MCF 10A (cell line): ENCODE measurements around the gene TIAL1. TPM values are rescaled to one million over a fixed set of nuclear protein-coding genes. Genes with fewer than 3 reads are reported as not detected.

Source experiments
- BruUV-seq: library from RNA; stranded (reverse); fragments of 400-500 nt; replicated peaks from 2 replicates; lab custom pipeline; 2021; lab: Mats Ljungman, UMichigan
- CTCF ChIA-PET: fragments of 300-600 bp; sonication (Branson Sonifier 250); formaldehyde crosslinking; extraction: SDS; loops from one replicate; lab custom pipeline; 2021; ENCODE audit warnings: antibody characterized with exemption, inconsistent platforms; lab: Yijun Ruan, JAX
- POLR2A ChIA-PET: fragments of 300-600, 350-650 bp; sonication (Branson Sonifier 250); formaldehyde crosslinking; extraction: SDS; loops from one replicate; lab custom pipeline; 2020; ENCODE audit warnings: antibody characterized with exemption, inconsistent platforms; lab: Yijun Ruan, JAX
- DNase-seq: peaks from one replicate; pipeline ENCODE4 v3.0.0-alpha.2; 2018; ENCODE audit not compliant: unreplicated experiment
- H3K27ac Mint-ChIP-seq: one replicate; pipeline ENCODE4 v1.8.0; 2022; ENCODE audit warnings: mild to moderate bottlenecking, low read depth, mixed read lengths; ENCODE audit not compliant: unreplicated experiment
- H3K27me3 Mint-ChIP-seq: one replicate; pipeline ENCODE4 v1.8.0; 2022; ENCODE audit warnings: mixed read lengths; ENCODE audit not compliant: insufficient read depth, unreplicated experiment
- H3K36me3 Mint-ChIP-seq: one replicate; pipeline ENCODE4 v1.8.0; 2022; ENCODE audit warnings: mild to moderate bottlenecking, moderate library complexity, mixed read lengths; ENCODE audit not compliant: insufficient read depth, unreplicated experiment
- H3K4me1 Mint-ChIP-seq: one replicate; pipeline ENCODE4 v1.8.0; 2022; ENCODE audit warnings: mixed read lengths; ENCODE audit not compliant: insufficient read depth, unreplicated experiment
- H3K4me3 Mint-ChIP-seq: one replicate; pipeline ENCODE4 v1.8.0; 2022; ENCODE audit warnings: mild to moderate bottlenecking, moderate library complexity, mixed read lengths; ENCODE audit not compliant: unreplicated experiment
- H3K9me3 Mint-ChIP-seq: one replicate; pipeline ENCODE4 v1.8.0; 2022; ENCODE audit warnings: mixed read lengths; ENCODE audit not compliant: unreplicated experiment
- CTCF ChIP-seq: fragments of 200-600 bp; IDR thresholded peaks from one replicate; pipeline ENCODE4 v1.8.0; 2022; ENCODE audit warnings: antibody characterized with exemption, mild to moderate bottlenecking; ENCODE audit not compliant: unreplicated experiment
- intact Hi-C: fragments of 100-400 bp; cut with micrococcal nuclease; formaldehyde crosslinking; loops from 2 replicates; pipeline ENCODE4 v1.14.1; 2022
- total RNA-seq: library from RNA; stranded (reverse); gene quantifications from 2 replicates; pipeline ENCODE4 v1.2.3, GENCODE V29; 2022

The TIAL1 gene
- total RNA-seq, 1 experiment from 2014 or later = 149 TPM

- POLR2A ChIA-PET = no interaction called here
- BruUV-seq = no TSS peak
- H3K4me3 Mint-ChIP-seq = no peak overlapping the region
- no peaks in the 10 kb centered on the region for H3K9me3 Mint-ChIP-seq
- H3K4me1 Mint-ChIP-seq = peaks cover 4% of the 10 kb centered on the region
- no peak for TF ChIP-seq CTCF
- H3K27me3 Mint-ChIP-seq = no peaks in the 10 kb centered on the region
- DNase-seq = no peak
- no peak overlapping the region for H3K27ac Mint-ChIP-seq
- no peaks in the 10 kb centered on the region for H3K36me3 Mint-ChIP-seq
- CTCF ChIA-PET = no interaction called here
- intact Hi-C loops = no loop called here
Measured at GRCh38 chr10:119630300-119630699, 33.5 kb upstream of the TIAL1 start.

- no peaks in the 10 kb centered on the region for H3K27me3 Mint-ChIP-seq
- CTCF ChIA-PET = interaction anchor here (1.1 to 1.9 kb wide), 2 partner anchors 16 to 22 kb away, joined by 4 to 6 read pairs; no protein-coding TSS in a partner anchor
- intact Hi-C loops = no loop called here
- no peaks in the 10 kb centered on the region for H3K4me1 Mint-ChIP-seq
- no peak overlapping the region for H3K4me3 Mint-ChIP-seq
- TF ChIP-seq CTCF = no peak
- no peak overlapping the region for H3K27ac Mint-ChIP-seq
- no TSS peak for BruUV-seq
- H3K9me3 Mint-ChIP-seq = no peaks in the 10 kb centered on the region
- no peak for DNase-seq
- no peaks in the 10 kb centered on the region for H3K36me3 Mint-ChIP-seq
- POLR2A ChIA-PET = no interaction called here
Measured at GRCh38 chr10:119625570-119626280, 29.0 kb upstream of the TIAL1 start.

DNA sequence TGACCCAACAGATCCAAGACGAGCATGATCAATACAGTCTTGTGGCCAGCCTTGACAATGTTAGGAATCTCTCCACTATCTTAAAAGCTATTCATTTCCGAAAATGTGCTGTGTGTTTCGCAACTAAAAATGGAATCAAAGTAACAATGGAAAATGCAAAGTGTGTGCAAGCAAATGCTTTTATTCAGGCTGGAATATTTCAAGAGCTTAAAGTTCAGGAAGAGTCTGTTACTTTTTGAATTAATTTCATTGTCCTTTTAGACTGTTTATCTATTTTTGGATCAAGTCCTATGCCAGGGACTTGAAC lies 24.3 kb upstream of the TIAL1 start:
- intact Hi-C loops = no loop called here

More for the DNA sequence above, 24.3 kb upstream of the TIAL1 start:
- no peaks in the 10 kb centered on the region for H3K4me1 Mint-ChIP-seq
- ChIA-PET POLR2A (no interaction called here), CTCF (no interaction called here)
- no peak for TF ChIP-seq CTCF
- DNase-seq = no peak
- H3K36me3 Mint-ChIP-seq = no peaks in the 10 kb centered on the region
- no peaks in the 10 kb centered on the region for H3K27me3 Mint-ChIP-seq
- H3K4me3 Mint-ChIP-seq = no peak overlapping the region
- no TSS peak for BruUV-seq
- H3K27ac Mint-ChIP-seq = no peak overlapping the region
- no peaks in the 10 kb centered on the region for H3K9me3 Mint-ChIP-seq
